Endothelial cell of umbilical vein (primary cell): Measurements from ENCODE around the gene BNC2. TPM values are rescaled to one million over a fixed set of nuclear protein-coding genes. Genes with fewer than 3 reads are reported as not detected.

Experiments
- BruUV-seq: library from RNA; stranded (reverse); fragments of 400-500 nt; replicated peaks from 2 replicates; lab custom pipeline; 2021; lab: Mats Ljungman, UMichigan
- CTCF ChIA-PET: fragments of 300-600, 350-600 bp; sonication (Branson Sonifier 250); formaldehyde crosslinking; loops from one replicate; lab custom pipeline; 2021; ENCODE audit warnings: antibody characterized with exemption, inconsistent platforms; lab: Charles Lee
- POLR2A ChIA-PET: fragments of 300-600, 350-600 bp; sonication (Branson Sonifier 250); formaldehyde crosslinking; loops from one replicate; lab custom pipeline; 2021; ENCODE audit warnings: antibody characterized with exemption, inconsistent platforms; lab: Charles Lee
- DNase-seq: peaks from one replicate; pipeline ENCODE4 v3.0.0-alpha.2; 2011; ENCODE audit warnings: low read depth, low spot score
- FAIRE-seq: peaks from 2 replicates; lab custom pipeline; 2011; peaks lifted over from hg19 to GRCh38; lab: Jason Lieb, UNC
- H2AFZ ChIP-seq: 2 replicates; pipeline ENCODE4 v1.6.0; 2012; ENCODE audit warnings: low read depth, low read length, control low read depth, inconsistent platforms
- H3K27ac ChIP-seq: 2 replicates; pipeline ENCODE4 v1.5.1; 2011; ENCODE audit warnings: low read depth, mild to moderate bottlenecking, control low read depth, low read length, moderate library complexity; ENCODE audit not compliant: insufficient read depth
- H3K27me3 ChIP-seq, 2 experiments: 2 replicates each; pipeline versions ENCODE4 v1.6.0 to v1.6.1; 2011; ENCODE audit warnings: low read length in 2 of 2, mixed read lengths in 1 of 2; ENCODE audit not compliant: control insufficient read depth in 2 of 2, insufficient read depth in 2 of 2
- H3K36me3 ChIP-seq, 2 experiments: 2 replicates in 1 of 2; 3 replicates in 1 of 2; pipeline ENCODE4 v1.5.1; 2011; ENCODE audit warnings: low read length in 2 of 2, mild to moderate bottlenecking in 1 of 2, moderate library complexity in 1 of 2; ENCODE audit not compliant: control insufficient read depth in 2 of 2, insufficient read depth in 2 of 2; ENCODE audit errors: extremely low read depth in 1 of 2
- H3K4me1 ChIP-seq: 3 replicates; pipeline ENCODE4 v1.5.1; 2011; ENCODE audit warnings: mild to moderate bottlenecking, low read length; ENCODE audit not compliant: control insufficient read depth, insufficient read depth; ENCODE audit errors: extremely low read depth
- H3K4me2 ChIP-seq: 2 replicates; pipeline ENCODE4 v1.6.1; 2011; ENCODE audit warnings: low read length, control low read depth, mixed read lengths; ENCODE audit not compliant: insufficient read depth
- H3K4me3 ChIP-seq, 3 experiments: fragments of 200-600 bp in 1 of 3; sonication (generic), shearing (Covaris generic) in 1 of 3; replicated peaks in 1 of 3; 2 replicates each; pipeline ENCODE4 v1.5.1; 2011 to 2016; ENCODE audit warnings: control low read depth in 3 of 3, low read length in 3 of 3, mild to moderate bottlenecking in 2 of 3, inconsistent platforms in 1 of 3, low read depth in 1 of 3, moderate library complexity in 1 of 3; ENCODE audit not compliant: insufficient read depth in 1 of 3
- H3K79me2 ChIP-seq: 2 replicates; pipeline ENCODE4 v1.6.0; 2012; ENCODE audit warnings: low read length, inconsistent platforms; ENCODE audit not compliant: control insufficient read depth, insufficient read depth
- H3K9ac ChIP-seq: replicated peaks from 2 replicates; pipeline ENCODE3; 2011; ENCODE audit warnings: low read length, control low read depth; ENCODE audit not compliant: insufficient read depth; ENCODE audit errors: extremely low read depth
- H3K9me1 ChIP-seq: replicated peaks from 3 replicates; pipeline ENCODE4 v1.6.0; 2011; ENCODE audit warnings: mild to moderate bottlenecking, low read length; ENCODE audit not compliant: control insufficient read depth, insufficient read depth; ENCODE audit errors: extremely low read depth
- H3K9me3 ChIP-seq: replicated peaks from 2 replicates; pipeline ENCODE4 v1.5.1; 2012; ENCODE audit warnings: low read length, inconsistent platforms; ENCODE audit not compliant: control insufficient read depth, insufficient read depth
- H4K20me1 ChIP-seq: replicated peaks from 2 replicates; pipeline ENCODE3; 2011; ENCODE audit warnings: mild to moderate bottlenecking, low read length; ENCODE audit not compliant: control insufficient read depth, insufficient read depth; ENCODE audit errors: extremely low read depth
- CTCF ChIP-seq, 2 donors: IDR thresholded peaks; 1 replicate in 1 of 2; 2 replicates in 1 of 2; pipeline ENCODE4 v1.5.1; 2011; ENCODE audit warnings: low read length in 2 of 2, mild to moderate bottlenecking in 2 of 2, moderate library complexity in 2 of 2, control low read depth in 1 of 2, inconsistent platforms in 1 of 2, low read depth in 1 of 2; ENCODE audit not compliant: insufficient read depth in 1 of 2; ENCODE audit errors: extremely low read depth in 1 of 2
- EZH2 ChIP-seq: IDR thresholded peaks from 2 replicates; pipeline ENCODE4 v1.6.1; 2012; ENCODE audit warnings: borderline replicate concordance, low read depth, mild to moderate bottlenecking, moderate library complexity, low read length, inconsistent platforms; ENCODE audit not compliant: severe bottlenecking
- FOS ChIP-seq: IDR thresholded peaks from 2 replicates; pipeline ENCODE4 v1.6.1; 2011; ENCODE audit warnings: mild to moderate bottlenecking, low read length, moderate library complexity, borderline replicate concordance; ENCODE audit not compliant: insufficient read depth
- GATA2 ChIP-seq: IDR thresholded peaks from 2 replicates; pipeline ENCODE4 v1.7.0; 2011; ENCODE audit warnings: low read depth, mild to moderate bottlenecking, moderate library complexity, mixed read lengths, low read length; ENCODE audit not compliant: insufficient read length, insufficient read depth
- JUN ChIP-seq: IDR thresholded peaks from 2 replicates; pipeline ENCODE4 v1.6.1; 2011; ENCODE audit warnings: borderline replicate concordance, low read depth; ENCODE audit not compliant: insufficient read length, insufficient read depth
- MAX ChIP-seq: IDR thresholded peaks from 2 replicates; pipeline ENCODE4 v1.6.1; 2011; ENCODE audit not compliant: insufficient read depth, insufficient read length
- MYC ChIP-seq: IDR thresholded peaks from one replicate; pipeline ENCODE4 v1.6.1; 2011; ENCODE audit warnings: mild to moderate bottlenecking, low read depth, low read length
- POLR2A ChIP-seq: IDR thresholded peaks from 2 replicates; pipeline ENCODE4 v1.6.1; 2012; ENCODE audit warnings: low read depth, mild to moderate bottlenecking, control low read depth, low read length
- POLR2AphosphoS5 ChIP-seq: IDR thresholded peaks from 2 replicates; pipeline ENCODE4 v1.6.1; 2012; ENCODE audit warnings: low read depth, mild to moderate bottlenecking, control low read depth, low read length, moderate library complexity; ENCODE audit not compliant: insufficient read depth
- dilution Hi-C: fragments of 300-500 bp; cut with MboI; formaldehyde crosslinking; loops from one replicate; pipeline ENCODE4 v1.15.0; 2019; ENCODE audit warnings: low sequenced_read_pairs; ENCODE audit not compliant: extremely low pct_ligation_motif_present
- intact Hi-C: fragments of 100-400 bp; cut with micrococcal nuclease; formaldehyde crosslinking; loops from one replicate; pipeline ENCODE4 v1.10.0; 2022
- polyA plus RNA-seq, 4 experiments: library from polyadenylated mRNA; depleted of rRNA in 3 of 4; stranded (reverse) in 3 of 4; unstranded in 1 of 4; fragments of >200 nt; gene quantifications; 2 replicates each; pipeline versions ENCODE4 v1.2.1 to v1.2.3, GENCODE V29; 2011 to 2012; ENCODE audit warnings: missing spikeins in 1 of 4
- total RNA-seq: library from RNA; stranded (reverse); gene quantifications from 2 replicates; pipeline ENCODE4 v1.2.3, GENCODE V29; 2021

BNC2 gene
- total and polyA plus RNA-seq, 2 donors (not counting 3 experiments of a cell fraction or from before 2014, with no cell fraction given), result 12.1 to 34.3 TPM

- H3K4me1 ChIP-seq, result peaks cover 38% of the 10 kb centered on the region
- DNase-seq (no peak), FAIRE-seq (no peak)
- no peak overlapping the region for H3K4me3 ChIP-seq
- dilution Hi-C loops (no loop called here), intact Hi-C loops (loop anchor here (1.0 to 10.0 kb wide), 5 partner anchors 19 to 341 kb away; no protein-coding TSS in a partner anchor)
- ChIA-PET CTCF (interaction anchor here (1.4 kb wide), 2 partner anchors 11 to 27 kb away, joined by 3 to 7 read pairs; no protein-coding TSS in a partner anchor), POLR2A (no interaction called here)
- H3K9me1 ChIP-seq, result no peaks in the 10 kb centered on the region
- no peak for TF ChIP-seq CTCF (IDR thresholded peaks at IDR 0.05; ENCODE audit: extremely low read depth in 1 of 2, insufficient read depth in 1 of 2, low read depth in 1 of 2, low read length in 2 of 2)
- no peak for TF ChIP-seq MYC
- TF ChIP-seq FOS, result no peak
- no peak for TF ChIP-seq GATA2
- TF ChIP-seq MAX, result no peak
- no peak for TF ChIP-seq EZH2
- no peak for TF ChIP-seq JUN
- TF ChIP-seq POLR2AphosphoS5, result no peak
- no peak for TF ChIP-seq POLR2A
- H2AFZ ChIP-seq, result no peak overlapping the region
- H3K36me3 ChIP-seq, result no peaks in the 10 kb centered on the region
- no peaks in the 10 kb centered on the region for H3K9me3 ChIP-seq
- no peaks in the 10 kb centered on the region for H3K27me3 ChIP-seq
- H4K20me1 ChIP-seq, result no peaks in the 10 kb centered on the region
- no peaks in the 10 kb centered on the region for H3K79me2 ChIP-seq
- no TSS peak for BruUV-seq
- no peak overlapping the region for H3K4me2 ChIP-seq
- H3K27ac ChIP-seq, result peak overlapping the region; percentile 42
- H3K9ac ChIP-seq, result no peak overlapping the region
Measured at GRCh38 chr9:16363916-16364315, 506.6 kb downstream of the BNC2 start.
